Measurements from ENCODE around the gene CAMTA1. TPM values are rescaled to one million over a fixed set of nuclear protein-coding genes. Genes with fewer than 3 reads are reported as not detected.

The CAMTA1 gene
- total RNA-seq, 1 donor from 2014 or later = 268 TPM

DNA sequence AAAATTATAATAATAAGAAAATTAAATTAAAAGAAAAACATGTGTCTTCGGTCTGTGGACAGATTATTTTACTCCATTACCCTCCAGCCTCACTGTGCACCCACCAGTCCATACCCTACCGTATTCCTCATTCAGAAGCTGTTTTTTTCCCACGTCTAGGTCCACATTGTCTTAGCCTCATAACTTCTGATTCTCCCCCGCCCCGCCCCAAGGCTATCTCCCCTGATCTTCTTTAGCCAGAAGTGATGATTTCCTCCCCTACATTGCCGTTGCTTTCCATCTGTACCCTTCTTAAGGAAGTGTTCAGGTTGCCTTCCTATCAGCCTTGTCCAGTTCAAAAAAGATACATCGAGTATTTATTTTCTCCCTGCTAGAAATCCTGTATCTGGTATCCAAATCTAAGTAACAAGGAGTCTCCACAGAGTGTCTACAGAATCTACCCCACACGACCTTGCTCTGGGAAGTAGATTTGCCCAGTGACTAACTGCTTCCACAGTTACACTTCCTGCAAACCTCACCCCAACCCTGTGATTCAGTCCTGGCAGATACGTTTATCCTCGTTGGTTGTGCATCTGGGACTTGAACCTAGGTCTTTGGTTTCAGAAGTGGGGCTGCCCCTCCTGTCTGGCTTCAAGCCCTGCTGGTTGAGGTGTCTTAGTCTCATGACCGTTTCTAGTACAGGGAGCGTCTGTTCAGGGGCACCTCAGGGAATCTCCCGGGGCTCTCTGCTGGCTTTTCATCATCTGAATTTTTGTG is 470.2 kb downstream of the CAMTA1 start:
- Mint-ChIP-seq H3K36me3 (no peaks in the 10 kb centered on the region), H3K9me3 (no peaks in the 10 kb centered on the region), H3K27me3 (ENCODE audit: insufficient read depth, low read depth) (peaks cover 10% of the 10 kb centered on the region), H3K4me1 (peaks cover 29% of the 10 kb centered on the region), H3K27ac (no peak overlapping the region), H3K4me3 (no peak overlapping the region)
- no peak for DNase-seq (ENCODE audit: low spot score)
- no peak overlapping the region for H3K4me3 ChIP-seq
- no peaks in the 10 kb centered on the region for H3K36me3 ChIP-seq
- H2AFZ ChIP-seq (replicated peaks) = no peak overlapping the region
- H3K79me2 ChIP-seq (ENCODE audit: low read depth) = no peaks in the 10 kb centered on the region
- H3K4me2 ChIP-seq = no peak overlapping the region
- no peak overlapping the region for H3K9ac ChIP-seq
- no peaks in the 10 kb centered on the region for H3K27me3 ChIP-seq
- H3K4me1 ChIP-seq = peaks cover 19% of the 10 kb centered on the region
- peaks cover 11% of the 10 kb centered on the region for H3F3A ChIP-seq (ENCODE audit: low read depth)
- H4K20me1 ChIP-seq (ENCODE audit: low read depth) = no peaks in the 10 kb centered on the region
- H3K9me3 ChIP-seq (ENCODE audit: low read depth) = no peaks in the 10 kb centered on the region
- no peak overlapping the region for H3K27ac ChIP-seq
- TF ChIP-seq EZH2 (IDR thresholded peaks at IDR 0.05) (no peak), EZH2phosphoT487 (IDR thresholded peaks at IDR 0.05) (no peak)
- TF ChIP-seq, protein P1, sequence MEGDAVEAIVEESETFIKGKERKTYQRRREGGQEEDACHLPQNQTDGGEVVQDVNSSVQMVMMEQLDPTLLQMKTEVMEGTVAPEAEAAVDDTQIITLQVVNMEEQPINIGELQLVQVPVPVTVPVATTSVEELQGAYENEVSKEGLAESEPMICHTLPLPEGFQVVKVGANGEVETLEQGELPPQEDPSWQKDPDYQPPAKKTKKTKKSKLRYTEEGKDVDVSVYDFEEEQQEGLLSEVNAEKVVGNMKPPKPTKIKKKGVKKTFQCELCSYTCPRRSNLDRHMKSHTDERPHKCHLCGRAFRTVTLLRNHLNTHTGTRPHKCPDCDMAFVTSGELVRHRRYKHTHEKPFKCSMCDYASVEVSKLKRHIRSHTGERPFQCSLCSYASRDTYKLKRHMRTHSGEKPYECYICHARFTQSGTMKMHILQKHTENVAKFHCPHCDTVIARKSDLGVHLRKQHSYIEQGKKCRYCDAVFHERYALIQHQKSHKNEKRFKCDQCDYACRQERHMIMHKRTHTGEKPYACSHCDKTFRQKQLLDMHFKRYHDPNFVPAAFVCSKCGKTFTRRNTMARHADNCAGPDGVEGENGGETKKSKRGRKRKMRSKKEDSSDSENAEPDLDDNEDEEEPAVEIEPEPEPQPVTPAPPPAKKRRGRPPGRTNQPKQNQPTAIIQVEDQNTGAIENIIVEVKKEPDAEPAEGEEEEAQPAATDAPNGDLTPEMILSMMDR (IDR thresholded peaks at IDR 0.05) = no peak

DNA sequence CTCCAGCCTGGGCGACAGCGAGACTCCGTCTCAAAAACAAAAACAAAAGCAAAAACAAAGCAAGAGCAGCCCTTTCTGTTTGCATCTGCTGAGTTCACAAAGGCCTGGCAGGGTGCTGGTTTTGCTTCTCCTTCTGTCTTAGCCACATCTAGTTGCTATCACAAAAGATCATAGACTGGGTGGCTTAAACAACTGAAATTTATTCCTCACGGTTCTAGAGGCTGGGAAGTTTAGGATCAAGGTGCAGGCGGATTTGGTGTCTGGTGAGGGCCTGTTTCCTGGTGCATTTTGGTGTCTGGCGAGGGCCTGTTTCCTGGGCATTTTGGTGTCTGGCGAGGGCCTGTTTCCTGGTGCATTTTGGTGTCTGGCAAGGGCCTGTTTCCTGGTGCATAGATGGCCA is 471.3 kb downstream of the CAMTA1 start:
- Histone ChIP-seq H3K4me3 (no peak overlapping the region), H3K79me2 (ENCODE audit: low read depth) (no peaks in the 10 kb centered on the region), H3K27ac (no peak overlapping the region), H3K9me3 (ENCODE audit: low read depth) (no peaks in the 10 kb centered on the region), H2AFZ (replicated peaks) (no peak overlapping the region), H4K20me1 (ENCODE audit: low read depth) (no peaks in the 10 kb centered on the region), H3K4me2 (peak overlapping the region; percentile 51), H3F3A (ENCODE audit: low read depth) (peaks cover 11% of the 10 kb centered on the region), H3K27me3 (no peaks in the 10 kb centered on the region), H3K9ac (no peak overlapping the region), H3K36me3 (no peaks in the 10 kb centered on the region), H3K4me1 (peaks cover 19% of the 10 kb centered on the region)
- Mint-ChIP-seq H3K36me3 (no peaks in the 10 kb centered on the region), H3K4me1 (peaks cover 29% of the 10 kb centered on the region), H3K4me3 (no peak overlapping the region), H3K27ac (no peak overlapping the region), H3K27me3 (ENCODE audit: insufficient read depth, low read depth) (peaks cover 10% of the 10 kb centered on the region), H3K9me3 (no peaks in the 10 kb centered on the region)
- TF ChIP-seq EZH2 (IDR thresholded peaks at IDR 0.05) (no peak), EZH2phosphoT487 (IDR thresholded peaks at IDR 0.05) (no peak)
- TF ChIP-seq, protein P1 (IDR thresholded peaks at IDR 0.05) = no peak
- peak; percentile 37 for DNase-seq (ENCODE audit: low spot score)

DNA sequence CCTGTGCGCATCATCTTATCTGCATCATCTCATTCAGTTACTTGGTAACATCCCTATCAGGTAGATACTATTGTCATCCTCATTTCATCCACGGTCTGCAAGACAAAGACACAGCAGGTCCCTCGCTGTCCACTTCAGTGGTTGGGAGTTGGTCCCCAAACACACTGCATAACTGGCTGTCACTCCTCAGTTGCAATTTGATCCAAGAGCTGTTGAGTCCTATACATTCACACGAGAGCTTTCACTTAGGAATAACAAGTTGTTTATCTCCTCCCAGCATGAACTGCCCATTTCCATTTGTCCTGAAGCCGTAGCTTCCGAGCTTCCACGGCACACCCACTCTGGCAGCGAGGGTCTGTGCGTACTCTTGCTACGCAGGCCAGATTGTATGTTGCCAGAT is 472.0 kb downstream of the CAMTA1 start:
- Histone ChIP-seq H3K9me3 (ENCODE audit: low read depth) (no peaks in the 10 kb centered on the region), H4K20me1 (ENCODE audit: low read depth) (no peaks in the 10 kb centered on the region), H3K79me2 (ENCODE audit: low read depth) (no peaks in the 10 kb centered on the region), H3K27me3 (no peaks in the 10 kb centered on the region), H3K4me2 (peak overlapping the region; percentile 51), H3K36me3 (no peaks in the 10 kb centered on the region), H3K4me1 (peaks cover 19% of the 10 kb centered on the region), H2AFZ (replicated peaks) (no peak overlapping the region), H3K4me3 (no peak overlapping the region), H3K9ac (no peak overlapping the region), H3F3A (ENCODE audit: low read depth) (peaks cover 11% of the 10 kb centered on the region), H3K27ac (no peak overlapping the region)
- Mint-ChIP-seq H3K9me3 (no peaks in the 10 kb centered on the region), H3K27ac (no peak overlapping the region), H3K36me3 (no peaks in the 10 kb centered on the region), H3K4me1 (peaks cover 27% of the 10 kb centered on the region), H3K27me3 (ENCODE audit: insufficient read depth, low read depth) (peaks cover 7% of the 10 kb centered on the region), H3K4me3 (no peak overlapping the region)
- peak; percentile 47 for DNase-seq (ENCODE audit: low spot score)
- TF ChIP-seq EZH2phosphoT487 (IDR thresholded peaks at IDR 0.05) = no peak
- TF ChIP-seq EZH2 (IDR thresholded peaks at IDR 0.05) = no peak
- TF ChIP-seq, protein P1 (IDR thresholded peaks at IDR 0.05) = no peak

Measured in neural progenitor cell (in vitro differentiated cells).